Endothelial cell of umbilical vein (primary cell): ENCODE results near the gene TPST1. TPM values are rescaled to one million over a fixed set of nuclear protein-coding genes. Genes with fewer than 3 reads are reported as not detected.
A peak's percentile ranks its signal among the peaks of the same experiment; 100 is the strongest.

Source experiments
- BruUV-seq: library from RNA; stranded (reverse); fragments of 400-500 nt; replicated peaks from 2 replicates; lab custom pipeline; 2021; lab: Mats Ljungman, UMichigan
- CTCF ChIA-PET: fragments of 300-600, 350-600 bp; sonication (Branson Sonifier 250); formaldehyde crosslinking; loops from one replicate; lab custom pipeline; 2021; ENCODE audit warnings: antibody characterized with exemption, inconsistent platforms; lab: Charles Lee
- POLR2A ChIA-PET: fragments of 300-600, 350-600 bp; sonication (Branson Sonifier 250); formaldehyde crosslinking; loops from one replicate; lab custom pipeline; 2021; ENCODE audit warnings: antibody characterized with exemption, inconsistent platforms; lab: Charles Lee
- DNase-seq: peaks from one replicate; pipeline ENCODE4 v3.0.0-alpha.2; 2011; ENCODE audit warnings: low read depth, low spot score
- FAIRE-seq: peaks from 2 replicates; lab custom pipeline; 2011; peaks lifted over from hg19 to GRCh38; lab: Jason Lieb, UNC
- H2AFZ ChIP-seq: 2 replicates; pipeline ENCODE4 v1.6.0; 2012; ENCODE audit warnings: low read depth, low read length, control low read depth, inconsistent platforms
- H3K27ac ChIP-seq: 2 replicates; pipeline ENCODE4 v1.5.1; 2011; ENCODE audit warnings: low read depth, mild to moderate bottlenecking, control low read depth, low read length, moderate library complexity; ENCODE audit not compliant: insufficient read depth
- H3K27me3 ChIP-seq, 2 experiments: 2 replicates each; pipeline versions ENCODE4 v1.6.0 to v1.6.1; 2011; ENCODE audit warnings: low read length in 2 of 2, mixed read lengths in 1 of 2; ENCODE audit not compliant: control insufficient read depth in 2 of 2, insufficient read depth in 2 of 2
- H3K36me3 ChIP-seq, 2 experiments: 2 replicates in 1 of 2; 3 replicates in 1 of 2; pipeline ENCODE4 v1.5.1; 2011; ENCODE audit warnings: low read length in 2 of 2, mild to moderate bottlenecking in 1 of 2, moderate library complexity in 1 of 2; ENCODE audit not compliant: control insufficient read depth in 2 of 2, insufficient read depth in 2 of 2; ENCODE audit errors: extremely low read depth in 1 of 2
- H3K4me1 ChIP-seq: 3 replicates; pipeline ENCODE4 v1.5.1; 2011; ENCODE audit warnings: mild to moderate bottlenecking, low read length; ENCODE audit not compliant: control insufficient read depth, insufficient read depth; ENCODE audit errors: extremely low read depth
- H3K4me2 ChIP-seq: 2 replicates; pipeline ENCODE4 v1.6.1; 2011; ENCODE audit warnings: low read length, control low read depth, mixed read lengths; ENCODE audit not compliant: insufficient read depth
- H3K4me3 ChIP-seq, 3 experiments: fragments of 200-600 bp in 1 of 3; sonication (generic), shearing (Covaris generic) in 1 of 3; replicated peaks in 1 of 3; 2 replicates each; pipeline ENCODE4 v1.5.1; 2011 to 2016; ENCODE audit warnings: control low read depth in 3 of 3, low read length in 3 of 3, mild to moderate bottlenecking in 2 of 3, inconsistent platforms in 1 of 3, low read depth in 1 of 3, moderate library complexity in 1 of 3; ENCODE audit not compliant: insufficient read depth in 1 of 3
- H3K79me2 ChIP-seq: 2 replicates; pipeline ENCODE4 v1.6.0; 2012; ENCODE audit warnings: low read length, inconsistent platforms; ENCODE audit not compliant: control insufficient read depth, insufficient read depth
- H3K9ac ChIP-seq: replicated peaks from 2 replicates; pipeline ENCODE3; 2011; ENCODE audit warnings: low read length, control low read depth; ENCODE audit not compliant: insufficient read depth; ENCODE audit errors: extremely low read depth
- H3K9me1 ChIP-seq: replicated peaks from 3 replicates; pipeline ENCODE4 v1.6.0; 2011; ENCODE audit warnings: mild to moderate bottlenecking, low read length; ENCODE audit not compliant: control insufficient read depth, insufficient read depth; ENCODE audit errors: extremely low read depth
- H3K9me3 ChIP-seq: replicated peaks from 2 replicates; pipeline ENCODE4 v1.5.1; 2012; ENCODE audit warnings: low read length, inconsistent platforms; ENCODE audit not compliant: control insufficient read depth, insufficient read depth
- H4K20me1 ChIP-seq: replicated peaks from 2 replicates; pipeline ENCODE3; 2011; ENCODE audit warnings: mild to moderate bottlenecking, low read length; ENCODE audit not compliant: control insufficient read depth, insufficient read depth; ENCODE audit errors: extremely low read depth
- EZH2 ChIP-seq: IDR thresholded peaks from 2 replicates; pipeline ENCODE4 v1.6.1; 2012; ENCODE audit warnings: borderline replicate concordance, low read depth, mild to moderate bottlenecking, moderate library complexity, low read length, inconsistent platforms; ENCODE audit not compliant: severe bottlenecking
- FOS ChIP-seq: IDR thresholded peaks from 2 replicates; pipeline ENCODE4 v1.6.1; 2011; ENCODE audit warnings: mild to moderate bottlenecking, low read length, moderate library complexity, borderline replicate concordance; ENCODE audit not compliant: insufficient read depth
- GATA2 ChIP-seq: IDR thresholded peaks from 2 replicates; pipeline ENCODE4 v1.7.0; 2011; ENCODE audit warnings: low read depth, mild to moderate bottlenecking, moderate library complexity, mixed read lengths, low read length; ENCODE audit not compliant: insufficient read length, insufficient read depth
- JUN ChIP-seq: IDR thresholded peaks from 2 replicates; pipeline ENCODE4 v1.6.1; 2011; ENCODE audit warnings: borderline replicate concordance, low read depth; ENCODE audit not compliant: insufficient read length, insufficient read depth
- MYC ChIP-seq: IDR thresholded peaks from one replicate; pipeline ENCODE4 v1.6.1; 2011; ENCODE audit warnings: mild to moderate bottlenecking, low read depth, low read length
- POLR2A ChIP-seq: IDR thresholded peaks from 2 replicates; pipeline ENCODE4 v1.6.1; 2012; ENCODE audit warnings: low read depth, mild to moderate bottlenecking, control low read depth, low read length
- POLR2AphosphoS5 ChIP-seq: IDR thresholded peaks from 2 replicates; pipeline ENCODE4 v1.6.1; 2012; ENCODE audit warnings: low read depth, mild to moderate bottlenecking, control low read depth, low read length, moderate library complexity; ENCODE audit not compliant: insufficient read depth
- dilution Hi-C: fragments of 300-500 bp; cut with MboI; formaldehyde crosslinking; loops from one replicate; pipeline ENCODE4 v1.15.0; 2019; ENCODE audit warnings: low sequenced_read_pairs; ENCODE audit not compliant: extremely low pct_ligation_motif_present
- intact Hi-C: fragments of 100-400 bp; cut with micrococcal nuclease; formaldehyde crosslinking; loops from one replicate; pipeline ENCODE4 v1.10.0; 2022
- polyA plus RNA-seq, 4 experiments: library from polyadenylated mRNA; depleted of rRNA in 3 of 4; stranded (reverse) in 3 of 4; unstranded in 1 of 4; fragments of >200 nt; gene quantifications; 2 replicates each; pipeline versions ENCODE4 v1.2.1 to v1.2.3, GENCODE V29; 2011 to 2012; ENCODE audit warnings: missing spikeins in 1 of 4
- total RNA-seq: library from RNA; stranded (reverse); gene quantifications from 2 replicates; pipeline ENCODE4 v1.2.3, GENCODE V29; 2021
- TF ChIP-seq, protein P1 (sequence below): IDR thresholded peaks from 2 replicates; pipeline ENCODE4 v1.6.1; 2011; ENCODE audit not compliant: insufficient read depth, insufficient read length
- TF ChIP-seq, protein P2 (sequence below), 2 donors: IDR thresholded peaks; 1 replicate in 1 of 2; 2 replicates in 1 of 2; pipeline ENCODE4 v1.5.1; 2011; ENCODE audit warnings: low read length in 2 of 2, mild to moderate bottlenecking in 2 of 2, moderate library complexity in 2 of 2, control low read depth in 1 of 2, inconsistent platforms in 1 of 2, low read depth in 1 of 2; ENCODE audit not compliant: insufficient read depth in 1 of 2; ENCODE audit errors: extremely low read depth in 1 of 2

Gene TPST1
- total and polyA plus RNA-seq, 2 donors (not counting 3 experiments of a cell fraction or from before 2014, with no cell fraction given) = 18.7 to 21.0 TPM

DNA sequence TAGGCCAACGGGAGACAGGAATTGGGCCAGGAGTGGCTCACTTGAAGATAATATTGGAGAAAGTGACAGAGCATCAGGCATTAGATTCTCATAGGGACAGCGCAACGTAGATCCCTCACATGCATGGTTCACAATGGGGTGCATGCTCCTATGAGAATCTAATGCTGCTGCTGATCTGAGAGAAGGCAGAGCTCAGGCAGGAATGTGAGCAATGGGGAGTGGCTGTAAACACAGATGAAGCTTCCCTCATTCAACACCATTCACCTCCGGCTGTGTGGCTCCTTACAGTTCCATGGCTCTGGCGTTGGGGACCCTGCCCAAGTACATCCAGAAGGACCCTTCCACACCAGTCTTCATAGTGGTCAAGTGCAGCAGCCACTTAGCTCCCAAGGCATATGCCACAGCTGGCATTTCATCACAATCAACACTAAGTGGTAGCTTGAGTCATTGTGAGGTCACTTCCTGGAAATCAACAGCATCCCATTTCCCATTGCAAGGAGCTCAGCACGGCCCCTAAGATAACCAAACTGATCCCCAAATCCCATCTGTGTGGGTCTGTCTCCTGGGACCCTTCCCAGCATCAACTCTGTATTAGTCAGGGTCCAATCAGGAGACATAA is 174.5 kb downstream of the TPST1 start:
- TF ChIP-seq POLR2A (no peak), FOS (peak; percentile 63), GATA2 (peak; percentile 25), JUN (peak; percentile 46), POLR2AphosphoS5 (no peak)
- TF ChIP-seq, protein P1, sequence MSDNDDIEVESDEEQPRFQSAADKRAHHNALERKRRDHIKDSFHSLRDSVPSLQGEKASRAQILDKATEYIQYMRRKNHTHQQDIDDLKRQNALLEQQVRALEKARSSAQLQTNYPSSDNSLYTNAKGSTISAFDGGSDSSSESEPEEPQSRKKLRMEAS = no peak
- Histone ChIP-seq H3K4me3 (no peak overlapping the region), H3K9me1 (no peaks in the 10 kb centered on the region), H3K9me3 (no peaks in the 10 kb centered on the region), H3K27ac (peak overlapping the region; percentile 36), H3K4me2 (no peak overlapping the region), H3K4me1 (peaks cover 5% of the 10 kb centered on the region), H2AFZ (no peak overlapping the region), H4K20me1 (no peaks in the 10 kb centered on the region), H3K79me2 (no peaks in the 10 kb centered on the region), H3K27me3 (no peaks in the 10 kb centered on the region), H3K9ac (no peak overlapping the region), H3K36me3 (no peaks in the 10 kb centered on the region)
- intact Hi-C loops (no loop called here), dilution Hi-C loops (no loop called here)
- ChIA-PET CTCF (interaction anchor here (0.9 to 1.5 kb wide), 6 partner anchors 8 to 34 kb away, joined by 3 to 6 read pairs (median 3); no protein-coding TSS in a partner anchor), POLR2A (no interaction called here)
- TSS peak; percentile 73 for BruUV-seq
- peak; percentile 65 for FAIRE-seq
- peak; percentile 35 for DNase-seq

DNA sequence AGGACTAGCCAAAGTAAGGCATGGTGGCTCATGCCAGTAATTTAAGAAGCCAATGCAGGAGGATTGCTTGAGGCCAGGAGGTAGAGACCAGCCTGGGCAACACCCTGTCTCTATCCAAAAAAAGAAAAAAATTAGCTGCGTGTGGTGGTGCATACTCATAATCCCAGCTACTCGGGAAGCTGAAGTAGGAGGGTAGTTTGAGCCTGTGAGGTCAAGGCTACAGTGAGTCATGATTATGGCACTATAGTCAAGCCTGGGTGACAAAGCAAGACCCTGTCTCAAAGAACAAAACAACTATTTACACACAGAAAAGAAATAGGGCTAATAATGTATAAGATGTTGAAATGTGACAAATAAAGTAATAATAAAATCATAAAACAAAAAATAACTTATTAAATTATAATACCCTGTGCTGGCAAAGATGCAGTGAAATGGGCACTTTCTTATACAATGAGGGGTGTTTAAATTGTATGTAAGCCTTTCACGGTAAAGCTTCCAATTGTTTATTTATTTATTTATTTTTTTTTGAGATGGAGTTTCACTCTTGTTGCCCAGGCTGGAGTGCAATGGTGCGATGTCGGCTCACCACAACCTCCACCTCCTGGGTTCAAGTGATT is 175.2 kb downstream of the TPST1 start:
- Histone ChIP-seq H3K9me3 (no peaks in the 10 kb centered on the region), H3K27ac (peak overlapping the region; percentile 36), H3K4me1 (peaks cover 13% of the 10 kb centered on the region), H3K9ac (no peak overlapping the region), H3K4me2 (no peak overlapping the region), H3K27me3 (no peaks in the 10 kb centered on the region), H3K36me3 (no peaks in the 10 kb centered on the region), H3K4me3 (no peak overlapping the region), H3K79me2 (no peaks in the 10 kb centered on the region), H3K9me1 (no peaks in the 10 kb centered on the region), H2AFZ (no peak overlapping the region), H4K20me1 (no peaks in the 10 kb centered on the region)
- intact Hi-C loops (no loop called here), dilution Hi-C loops (no loop called here)
- DNase-seq (peak; percentile 16), FAIRE-seq (peak; percentile 73)
- TF ChIP-seq, protein P2, sequence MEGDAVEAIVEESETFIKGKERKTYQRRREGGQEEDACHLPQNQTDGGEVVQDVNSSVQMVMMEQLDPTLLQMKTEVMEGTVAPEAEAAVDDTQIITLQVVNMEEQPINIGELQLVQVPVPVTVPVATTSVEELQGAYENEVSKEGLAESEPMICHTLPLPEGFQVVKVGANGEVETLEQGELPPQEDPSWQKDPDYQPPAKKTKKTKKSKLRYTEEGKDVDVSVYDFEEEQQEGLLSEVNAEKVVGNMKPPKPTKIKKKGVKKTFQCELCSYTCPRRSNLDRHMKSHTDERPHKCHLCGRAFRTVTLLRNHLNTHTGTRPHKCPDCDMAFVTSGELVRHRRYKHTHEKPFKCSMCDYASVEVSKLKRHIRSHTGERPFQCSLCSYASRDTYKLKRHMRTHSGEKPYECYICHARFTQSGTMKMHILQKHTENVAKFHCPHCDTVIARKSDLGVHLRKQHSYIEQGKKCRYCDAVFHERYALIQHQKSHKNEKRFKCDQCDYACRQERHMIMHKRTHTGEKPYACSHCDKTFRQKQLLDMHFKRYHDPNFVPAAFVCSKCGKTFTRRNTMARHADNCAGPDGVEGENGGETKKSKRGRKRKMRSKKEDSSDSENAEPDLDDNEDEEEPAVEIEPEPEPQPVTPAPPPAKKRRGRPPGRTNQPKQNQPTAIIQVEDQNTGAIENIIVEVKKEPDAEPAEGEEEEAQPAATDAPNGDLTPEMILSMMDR (IDR thresholded peaks at IDR 0.05; ENCODE audit: extremely low read depth in 1 of 2, insufficient read depth in 1 of 2, low read depth in 1 of 2, low read length in 2 of 2) = no peak
- no peak for TF ChIP-seq MYC
- TF ChIP-seq GATA2 = no peak
- TF ChIP-seq POLR2A = no peak
- TF ChIP-seq EZH2 = no peak
- TF ChIP-seq JUN = no peak
- peak; percentile 51 for TF ChIP-seq FOS
- CTCF ChIA-PET = interaction anchor here (1.1 to 1.5 kb wide), 2 partner anchors 16 to 33 kb away, joined by 3 to 6 read pairs; no protein-coding TSS in a partner anchor
- TSS peak; percentile 62 for BruUV-seq
- POLR2A ChIA-PET = no interaction called here
